ENCODE results near the gene DUSP18.

Gene DUSP18

DNA sequence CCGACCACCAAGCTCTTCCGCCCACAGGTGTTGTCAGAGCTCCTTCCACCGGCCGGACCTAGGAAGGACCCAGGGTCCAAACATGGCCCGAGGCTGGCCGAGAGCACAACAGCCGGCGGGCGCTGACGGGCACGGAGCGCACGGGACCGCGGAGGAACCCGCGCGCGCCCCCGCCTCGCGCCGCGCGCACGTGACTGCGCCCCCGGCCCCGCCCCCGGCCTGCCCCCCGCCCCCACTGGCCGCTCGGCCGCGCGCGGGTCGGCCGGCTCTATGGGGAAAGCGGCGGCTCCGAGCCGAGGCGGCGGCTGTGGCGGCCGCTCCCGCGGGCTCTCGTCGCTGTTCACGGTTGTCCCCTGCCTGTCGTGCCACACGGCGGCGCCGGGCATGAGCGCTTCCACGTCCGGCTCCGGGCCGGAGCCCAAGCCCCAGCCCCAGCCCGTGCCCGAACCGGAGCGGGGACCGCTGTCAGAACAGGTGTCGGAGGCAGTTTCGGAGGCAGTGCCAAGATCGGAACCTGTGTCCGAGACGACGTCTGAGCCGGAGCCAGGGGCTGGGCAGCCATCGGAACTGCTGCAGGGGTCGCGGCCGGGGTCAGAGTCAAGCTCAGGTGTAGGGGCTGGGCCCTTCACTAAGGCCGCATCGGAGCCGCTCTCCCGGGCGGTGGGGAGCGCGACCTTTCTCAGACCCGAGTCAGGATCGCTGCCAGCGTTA lies 27.1 kb upstream of the DUSP18 start, which contains the start of gene OSBP2:
Gene OSBP2, plus strand, starts transcription at position 235 of the 711 bp plus-strand sequence. Its CDS starts 36 bp downstream, at position 271.
- no peak within 1 kb of the TSS for H3K27ac Mint-ChIP-seq

DNA sequence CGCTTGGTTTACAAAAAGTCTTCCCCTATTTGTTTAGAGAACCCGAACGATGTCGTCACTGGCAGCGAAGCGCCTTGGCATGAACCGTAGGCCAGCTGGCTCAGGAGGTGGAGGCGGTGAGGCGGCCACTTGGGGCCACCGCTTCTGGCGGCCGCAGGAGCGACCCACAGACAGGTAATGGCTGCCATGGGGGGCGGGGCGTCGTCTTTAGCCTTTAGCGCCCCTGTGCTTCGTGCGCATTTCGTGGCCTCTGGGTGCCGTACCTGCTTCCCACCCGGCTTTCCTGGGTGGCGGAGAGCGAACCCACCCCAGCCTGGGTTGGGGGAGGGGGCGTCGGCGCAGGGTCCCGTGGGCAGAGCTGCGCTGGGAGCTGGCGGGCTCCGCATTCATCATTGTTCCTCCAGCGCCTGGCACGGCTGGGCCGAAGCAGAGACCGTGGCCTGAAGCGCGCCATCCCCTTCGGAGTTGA lies 26.5 kb upstream of the DUSP18 start:
- peak overlapping the region; percentile 85 for H3K4me3 Mint-ChIP-seq
- peaks cover 32% of the 10 kb centered on the region for H3K4me1 Mint-ChIP-seq
- DNase-seq: peak; percentile 63
- TF ChIP-seq, protein P1, sequence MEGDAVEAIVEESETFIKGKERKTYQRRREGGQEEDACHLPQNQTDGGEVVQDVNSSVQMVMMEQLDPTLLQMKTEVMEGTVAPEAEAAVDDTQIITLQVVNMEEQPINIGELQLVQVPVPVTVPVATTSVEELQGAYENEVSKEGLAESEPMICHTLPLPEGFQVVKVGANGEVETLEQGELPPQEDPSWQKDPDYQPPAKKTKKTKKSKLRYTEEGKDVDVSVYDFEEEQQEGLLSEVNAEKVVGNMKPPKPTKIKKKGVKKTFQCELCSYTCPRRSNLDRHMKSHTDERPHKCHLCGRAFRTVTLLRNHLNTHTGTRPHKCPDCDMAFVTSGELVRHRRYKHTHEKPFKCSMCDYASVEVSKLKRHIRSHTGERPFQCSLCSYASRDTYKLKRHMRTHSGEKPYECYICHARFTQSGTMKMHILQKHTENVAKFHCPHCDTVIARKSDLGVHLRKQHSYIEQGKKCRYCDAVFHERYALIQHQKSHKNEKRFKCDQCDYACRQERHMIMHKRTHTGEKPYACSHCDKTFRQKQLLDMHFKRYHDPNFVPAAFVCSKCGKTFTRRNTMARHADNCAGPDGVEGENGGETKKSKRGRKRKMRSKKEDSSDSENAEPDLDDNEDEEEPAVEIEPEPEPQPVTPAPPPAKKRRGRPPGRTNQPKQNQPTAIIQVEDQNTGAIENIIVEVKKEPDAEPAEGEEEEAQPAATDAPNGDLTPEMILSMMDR (IDR thresholded peaks at IDR 0.05): no peak
- no peaks in the 10 kb centered on the region for H3K36me3 Mint-ChIP-seq (ENCODE audit: low read depth)
- no peak overlapping the region for H3K27ac Mint-ChIP-seq
- no peaks in the 10 kb centered on the region for H3K9me3 Mint-ChIP-seq
- H3K27me3 Mint-ChIP-seq (ENCODE audit: low read depth, poor library complexity): peaks cover 54% of the 10 kb centered on the region

More for the DNA sequence above, 27.1 kb upstream of the DUSP18 start, which contains the start of gene OSBP2:
- Mint-ChIP-seq H3K27me3 (ENCODE audit: low read depth, poor library complexity) (peaks cover 57% of the 10 kb centered on the region), H3K36me3 (ENCODE audit: low read depth) (no peaks in the 10 kb centered on the region), H3K9me3 (no peaks in the 10 kb centered on the region), H3K4me3 (peak within 1 kb of the TSS; percentile 85), H3K4me1 (peaks cover 32% of the 10 kb centered on the region)
- peak; percentile 71 for DNase-seq
- TF ChIP-seq, protein P1 (IDR thresholded peaks at IDR 0.05): no peak

DNA sequence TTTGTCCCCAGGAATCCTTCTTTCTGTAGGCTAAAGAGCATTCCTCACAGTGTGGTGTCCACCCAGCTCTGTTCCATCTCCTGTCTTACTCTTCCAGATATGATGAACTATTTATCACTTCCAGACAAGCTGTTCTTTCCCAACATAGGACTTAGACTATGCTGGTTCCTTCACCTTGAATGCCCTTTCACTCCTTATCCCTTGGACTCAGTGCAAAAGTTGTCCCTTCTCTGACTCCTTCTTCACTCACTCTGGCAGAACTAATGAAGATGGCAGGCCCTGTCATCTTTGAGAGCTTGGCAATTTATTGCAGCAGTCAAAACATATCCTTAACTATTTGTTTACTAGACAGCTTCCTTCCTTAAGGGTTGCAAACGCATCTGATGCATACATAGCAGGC lies 23.5 kb upstream of the DUSP18 start:
- no peak for DNase-seq
- TF ChIP-seq, protein P1 (IDR thresholded peaks at IDR 0.05): no peak
- H3K4me3 Mint-ChIP-seq: no peak overlapping the region
- no peaks in the 10 kb centered on the region for H3K36me3 Mint-ChIP-seq (ENCODE audit: low read depth)
- H3K4me1 Mint-ChIP-seq: peaks cover 23% of the 10 kb centered on the region
- peaks cover 29% of the 10 kb centered on the region for H3K27me3 Mint-ChIP-seq (ENCODE audit: low read depth, poor library complexity)
- no peak overlapping the region for H3K27ac Mint-ChIP-seq
- H3K9me3 Mint-ChIP-seq: no peaks in the 10 kb centered on the region

DNA sequence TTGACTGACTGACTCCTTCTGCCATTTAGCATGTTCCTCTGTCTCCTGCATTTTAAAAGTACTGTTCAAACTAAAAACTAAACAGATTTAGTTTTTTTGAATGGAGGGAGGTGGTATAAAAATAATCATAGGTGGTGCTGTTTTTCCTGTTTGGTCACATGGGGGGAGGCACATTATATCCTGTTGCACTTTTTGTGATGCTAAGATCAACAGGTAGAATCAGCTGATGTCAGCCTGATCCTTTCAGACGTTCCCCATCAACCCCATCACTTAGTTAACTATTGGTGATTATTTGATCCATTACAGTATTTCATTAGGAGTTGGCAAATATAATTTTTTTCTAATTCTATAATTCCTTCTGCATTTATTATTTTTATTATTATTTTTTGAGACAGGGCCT lies 21.9 kb upstream of the DUSP18 start:
- TF ChIP-seq, protein P1 (IDR thresholded peaks at IDR 0.05): no peak
- Mint-ChIP-seq H3K36me3 (ENCODE audit: low read depth) (no peaks in the 10 kb centered on the region), H3K27ac (no peak overlapping the region), H3K4me1 (peaks cover 12% of the 10 kb centered on the region), H3K27me3 (ENCODE audit: low read depth, poor library complexity) (peaks cover 25% of the 10 kb centered on the region), H3K9me3 (no peaks in the 10 kb centered on the region), H3K4me3 (no peak overlapping the region)
- DNase-seq: no peak

DNA sequence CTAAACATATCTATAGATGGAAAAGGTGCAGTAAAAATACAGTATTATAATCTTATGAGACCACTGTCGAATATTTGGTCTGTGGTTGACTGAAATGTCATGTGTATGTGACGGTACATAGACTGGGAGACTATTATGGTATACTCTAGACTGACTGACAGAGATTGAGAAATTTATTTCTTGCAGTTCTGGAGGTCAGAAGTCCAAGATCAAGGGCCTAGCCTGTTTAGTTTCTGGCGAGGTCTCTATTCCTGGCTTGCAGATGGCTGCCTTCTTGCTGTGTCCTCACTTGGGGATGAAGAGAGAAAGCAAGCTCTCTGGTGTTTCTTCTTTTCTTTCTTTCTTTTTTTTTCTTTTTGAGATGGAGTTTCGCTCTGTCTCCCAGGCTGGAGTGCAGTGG lies 19.7 kb upstream of the DUSP18 start:
- no peak for DNase-seq
- Mint-ChIP-seq H3K4me3 (no peak overlapping the region), H3K27me3 (ENCODE audit: low read depth, poor library complexity) (peaks cover 25% of the 10 kb centered on the region), H3K4me1 (no peaks in the 10 kb centered on the region), H3K36me3 (ENCODE audit: low read depth) (no peaks in the 10 kb centered on the region), H3K27ac (no peak overlapping the region), H3K9me3 (no peaks in the 10 kb centered on the region)
- TF ChIP-seq, protein P1 (IDR thresholded peaks at IDR 0.05): no peak

DNA sequence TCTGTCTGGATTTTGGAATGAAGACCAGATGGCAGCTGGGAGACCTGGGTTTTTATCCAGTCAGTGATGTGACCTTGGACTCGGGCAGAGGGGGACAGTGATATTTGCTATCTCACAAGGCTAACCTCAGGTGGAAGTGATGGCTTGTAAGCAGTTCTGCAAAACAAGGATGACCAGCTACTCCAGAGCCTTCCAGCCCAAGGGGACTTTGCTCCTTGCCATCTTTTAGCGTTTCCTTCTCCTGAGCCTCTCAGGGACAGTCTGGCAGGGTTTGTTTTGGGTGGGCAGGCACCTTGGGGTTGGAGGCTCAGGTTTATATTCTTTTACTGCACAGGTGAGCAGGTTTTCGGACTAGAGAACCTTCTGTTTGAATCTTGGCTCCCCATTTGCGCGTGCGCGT lies 17.5 kb upstream of the DUSP18 start:
- no peak overlapping the region for H3K4me3 Mint-ChIP-seq
- H3K4me1 Mint-ChIP-seq: peaks cover 8% of the 10 kb centered on the region
- H3K9me3 Mint-ChIP-seq: no peaks in the 10 kb centered on the region
- TF ChIP-seq, protein P1 (IDR thresholded peaks at IDR 0.05): no peak
- H3K27me3 Mint-ChIP-seq (ENCODE audit: low read depth, poor library complexity): peaks cover 28% of the 10 kb centered on the region
- no peak for DNase-seq
- H3K27ac Mint-ChIP-seq: no peak overlapping the region
- no peaks in the 10 kb centered on the region for H3K36me3 Mint-ChIP-seq (ENCODE audit: low read depth)

Measured in nephron progenitor cell (in vitro differentiated cells).